CD8-positive, alpha-beta memory T cell (primary cell): ENCODE results near the gene KAT7. TPM values are rescaled to one million over a fixed set of nuclear protein-coding genes. Genes with fewer than 3 reads are reported as not detected.

Experiments
- CTCF ChIA-PET: fragments of 350-600 bp; sonication (Branson Sonifier 250); formaldehyde crosslinking; loops from one replicate; lab custom pipeline; 2021; ENCODE audit warnings: antibody characterized with exemption; lab: Charles Lee
- POLR2A ChIA-PET: fragments of 350-600 bp; sonication (Branson Sonifier 250); formaldehyde crosslinking; loops from one replicate; lab custom pipeline; 2021; ENCODE audit warnings: antibody characterized with exemption; lab: Charles Lee
- DNase-seq, 5 donors: peaks; one replicate each; pipeline versions ENCODE4 v3.0.0 to v3.0.0-alpha.2; 2020 to 2022; ENCODE audit warnings: mixed read lengths in 1 of 5
- H3K27ac ChIP-seq: one replicate; pipeline ENCODE4 v1.7.0; 2013; ENCODE audit warnings: low read depth, mild to moderate bottlenecking, low read length, moderate library complexity
- H3K27me3 ChIP-seq: 2 replicates; pipeline ENCODE4 v1.7.0; 2013; ENCODE audit warnings: low read length, mild to moderate bottlenecking; ENCODE audit not compliant: insufficient read depth, poor library complexity, severe bottlenecking
- H3K36me3 ChIP-seq: 2 replicates; pipeline ENCODE4 v1.7.0; 2013; ENCODE audit warnings: mild to moderate bottlenecking, low read length, moderate library complexity; ENCODE audit not compliant: insufficient read depth
- H3K4me1 ChIP-seq: 2 replicates; pipeline ENCODE4 v1.7.0; 2013; ENCODE audit warnings: mild to moderate bottlenecking, low read length, moderate library complexity; ENCODE audit not compliant: insufficient read depth
- H3K4me3 ChIP-seq: 2 replicates; pipeline ENCODE4 v1.7.0; 2013; ENCODE audit warnings: mild to moderate bottlenecking, low read length
- H3K9me3 ChIP-seq: 2 replicates; pipeline ENCODE4 v1.7.0; 2013; ENCODE audit warnings: mild to moderate bottlenecking, low read length
- H3K27ac Mint-ChIP-seq, 8 donors: one replicate each; pipeline ENCODE4 v1.8.0; 2020 to 2021; ENCODE audit warnings: mixed read lengths in 8 of 8, mild to moderate bottlenecking in 6 of 8, inconsistent platforms in 3 of 8, moderate library complexity in 3 of 8
- H3K27me3 Mint-ChIP-seq, 2 donors: one replicate each; pipeline ENCODE4 v1.8.0; 2020 to 2021; ENCODE audit warnings: mixed read lengths in 2 of 2, mild to moderate bottlenecking in 1 of 2, moderate library complexity in 1 of 2
- H3K36me3 Mint-ChIP-seq, 3 donors: one replicate each; pipeline ENCODE4 v1.8.0; 2020 to 2021; ENCODE audit warnings: mixed read lengths in 3 of 3, inconsistent platforms in 1 of 3, mild to moderate bottlenecking in 1 of 3
- H3K4me1 Mint-ChIP-seq, 3 donors: one replicate each; pipeline ENCODE4 v1.8.0; 2020 to 2021; ENCODE audit warnings: mixed read lengths in 3 of 3, inconsistent platforms in 1 of 3, mild to moderate bottlenecking in 1 of 3
- H3K4me3 Mint-ChIP-seq, 7 donors: one replicate each; pipeline ENCODE4 v1.8.0; 2020 to 2021; ENCODE audit warnings: mixed read lengths in 7 of 7, mild to moderate bottlenecking in 6 of 7, moderate library complexity in 4 of 7, inconsistent platforms in 2 of 7
- H3K9me3 Mint-ChIP-seq, 5 donors: one replicate each; pipeline ENCODE4 v1.8.0; 2020 to 2022; ENCODE audit warnings: mixed read lengths in 5 of 5, mild to moderate bottlenecking in 3 of 5, moderate library complexity in 2 of 5, inconsistent platforms in 1 of 5
- polyA plus RNA-seq: library from polyadenylated mRNA; unstranded; fragments of 300-500 nt; fragmentation: Illumina TruSeq; gene quantifications from one replicate; pipeline ENCODE4 v1.2.3, GENCODE V29; 2021
- total RNA-seq, 2 experiments: library from RNA; stranded (reverse); gene quantifications; one replicate each; pipeline ENCODE4 v1.2.3, GENCODE V29; 2021

The KAT7 gene
- total and polyA plus RNA-seq, 3 experiments from 2014 or later, result 58.1 to 75.8 (median 66.1) TPM

GRCh38 chr17:49834118-49834743 lies 45.8 kb downstream of the KAT7 start:
- H3K27me3 ChIP-seq, result no peaks in the 10 kb centered on the region
- Mint-ChIP-seq H3K4me3 (no peak overlapping the region), H3K27me3 (no peaks in the 10 kb centered on the region), H3K36me3 (peaks cover 0 to 72% (median 9%) of the 10 kb centered on the region in 3 donors), H3K9me3 (no peaks in the 10 kb centered on the region), H3K4me1 (peaks cover 0 to 6% (median 2%) of the 10 kb centered on the region in 3 donors), H3K27ac (peak overlapping the region in 1 of 8 donors; percentile 27)
- H3K36me3 ChIP-seq, result peaks cover 27% of the 10 kb centered on the region
- no peaks in the 10 kb centered on the region for H3K4me1 ChIP-seq
- no peak overlapping the region for H3K27ac ChIP-seq
- H3K9me3 ChIP-seq, result no peaks in the 10 kb centered on the region
- POLR2A ChIA-PET, result no interaction called here
- CTCF ChIA-PET, result no interaction called here
- H3K4me3 ChIP-seq, result no peak overlapping the region
- no peak for DNase-seq

GRCh38 chr17:49835472-49835871 lies 47.0 kb downstream of the KAT7 start:
- Mint-ChIP-seq H3K4me3 (no peak overlapping the region), H3K36me3 (peaks cover 0 to 67% (median 7%) of the 10 kb centered on the region in 3 donors), H3K4me1 (peaks cover 0 to 6% (median 2%) of the 10 kb centered on the region in 3 donors), H3K9me3 (no peaks in the 10 kb centered on the region), H3K27ac (peak overlapping the region in 4 of 8 donors; percentile 3 to 47 (median 40)), H3K27me3 (no peaks in the 10 kb centered on the region)
- no peak for DNase-seq
- no peaks in the 10 kb centered on the region for H3K4me1 ChIP-seq
- H3K27me3 ChIP-seq, result no peaks in the 10 kb centered on the region
- CTCF ChIA-PET, result no interaction called here
- no peak overlapping the region for H3K4me3 ChIP-seq
- H3K27ac ChIP-seq, result no peak overlapping the region
- no peaks in the 10 kb centered on the region for H3K9me3 ChIP-seq
- H3K36me3 ChIP-seq, result peaks cover 19% of the 10 kb centered on the region
- POLR2A ChIA-PET, result no interaction called here

DNA sequence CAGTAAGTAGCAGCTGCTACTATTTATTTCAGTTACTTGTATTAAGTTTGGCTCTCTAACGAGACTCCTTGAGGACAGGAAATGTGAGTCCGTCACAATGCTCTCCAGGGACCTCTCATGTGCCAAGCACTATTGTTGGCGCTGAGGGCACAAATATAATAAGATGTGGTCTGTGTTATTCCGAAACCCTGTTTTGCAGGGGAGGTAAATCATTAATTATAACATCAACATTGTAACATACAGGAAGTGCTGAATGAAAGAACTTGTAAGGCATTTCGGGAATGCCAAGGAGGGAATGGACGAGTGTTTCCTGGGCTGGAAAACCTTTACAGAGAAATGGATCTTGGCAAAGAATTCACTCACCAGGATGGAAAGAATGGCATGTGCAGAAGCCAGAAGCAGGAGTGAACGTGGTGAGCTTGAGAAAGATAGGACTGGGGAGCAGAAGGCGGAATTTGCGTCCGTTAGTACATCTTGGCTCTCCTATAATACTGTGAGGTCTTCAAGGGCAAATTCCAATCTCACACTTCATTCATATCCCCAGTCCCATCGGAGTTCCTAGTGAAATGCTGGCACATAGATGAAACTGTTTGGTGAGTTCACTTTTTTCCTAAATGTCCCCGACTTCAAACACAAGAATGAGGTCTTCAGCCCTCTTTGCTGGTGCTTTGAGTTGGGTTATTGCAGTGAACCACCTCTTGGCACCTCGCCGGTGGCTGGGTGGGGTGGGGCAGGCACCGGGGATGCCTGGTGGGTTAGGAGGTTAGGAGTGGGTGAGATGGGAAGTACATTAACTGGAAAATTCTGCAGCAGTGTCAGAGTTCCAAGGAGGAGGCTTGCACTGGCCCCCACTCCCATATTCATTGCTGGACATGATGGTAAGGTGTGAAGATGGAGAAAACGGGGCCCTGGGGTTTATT lies 47.9 kb downstream of the KAT7 start:
- Mint-ChIP-seq H3K9me3 (no peaks in the 10 kb centered on the region), H3K27ac (peak overlapping the region in 4 of 8 donors; percentile 3 to 63 (median 24)), H3K4me3 (no peak overlapping the region), H3K36me3 (peaks cover 0 to 62% (median 7%) of the 10 kb centered on the region in 3 donors), H3K27me3 (no peaks in the 10 kb centered on the region), H3K4me1 (peaks cover 0 to 6% (median 2%) of the 10 kb centered on the region in 3 donors)
- peaks cover 18% of the 10 kb centered on the region for H3K36me3 ChIP-seq
- no peak overlapping the region for H3K4me3 ChIP-seq
- DNase-seq, result no peak
- H3K4me1 ChIP-seq, result no peaks in the 10 kb centered on the region
- H3K27me3 ChIP-seq, result no peaks in the 10 kb centered on the region
- ChIA-PET POLR2A (no interaction called here), CTCF (interaction anchor here (1.2 kb wide), 1 partner anchor 9 kb away, joined by 3 read pairs; no protein-coding TSS in a partner anchor)
- H3K27ac ChIP-seq, result no peak overlapping the region
- no peaks in the 10 kb centered on the region for H3K9me3 ChIP-seq

- Mint-ChIP-seq H3K36me3 (peaks cover 0 to 47% (median 5%) of the 10 kb centered on the region in 3 donors), H3K4me1 (peaks cover 5 to 10% (median 6%) of the 10 kb centered on the region in 3 donors), H3K27me3 (no peaks in the 10 kb centered on the region), H3K9me3 (no peaks in the 10 kb centered on the region), H3K4me3 (no peak overlapping the region), H3K27ac (no peak overlapping the region)
- H3K27me3 ChIP-seq, result no peaks in the 10 kb centered on the region
- no peaks in the 10 kb centered on the region for H3K4me1 ChIP-seq
- no peak overlapping the region for H3K4me3 ChIP-seq
- H3K27ac ChIP-seq, result no peak overlapping the region
- no peaks in the 10 kb centered on the region for H3K9me3 ChIP-seq
- ChIA-PET POLR2A (no interaction called here), CTCF (no interaction called here)
- H3K36me3 ChIP-seq, result no peaks in the 10 kb centered on the region
- peak in 1 of 5 donors; percentile 39 for DNase-seq
These were observed 51.0 kb downstream of the KAT7 start for GRCh38 chr17:49839455-49839854.

GRCh38 chr17:49841548-49841947 lies 53.1 kb downstream of the KAT7 start:
- Mint-ChIP-seq H3K27ac (no peak overlapping the region), H3K36me3 (peaks cover 0 to 44% (median 3%) of the 10 kb centered on the region in 3 donors), H3K4me1 (peaks cover 4 to 17% (median 13%) of the 10 kb centered on the region in 3 donors), H3K9me3 (no peaks in the 10 kb centered on the region), H3K27me3 (no peaks in the 10 kb centered on the region), H3K4me3 (no peak overlapping the region)
- no peak overlapping the region for H3K4me3 ChIP-seq
- peaks cover 8% of the 10 kb centered on the region for H3K4me1 ChIP-seq
- DNase-seq, result peak in 1 of 5 donors; percentile 39
- H3K36me3 ChIP-seq, result no peaks in the 10 kb centered on the region
- ChIA-PET CTCF (no interaction called here), POLR2A (interaction anchor here (0.6 kb wide), 1 partner anchor 9 kb away, joined by 4 read pairs; no protein-coding TSS in a partner anchor)
- H3K27me3 ChIP-seq, result no peaks in the 10 kb centered on the region
- no peaks in the 10 kb centered on the region for H3K9me3 ChIP-seq
- H3K27ac ChIP-seq, result no peak overlapping the region

DNA sequence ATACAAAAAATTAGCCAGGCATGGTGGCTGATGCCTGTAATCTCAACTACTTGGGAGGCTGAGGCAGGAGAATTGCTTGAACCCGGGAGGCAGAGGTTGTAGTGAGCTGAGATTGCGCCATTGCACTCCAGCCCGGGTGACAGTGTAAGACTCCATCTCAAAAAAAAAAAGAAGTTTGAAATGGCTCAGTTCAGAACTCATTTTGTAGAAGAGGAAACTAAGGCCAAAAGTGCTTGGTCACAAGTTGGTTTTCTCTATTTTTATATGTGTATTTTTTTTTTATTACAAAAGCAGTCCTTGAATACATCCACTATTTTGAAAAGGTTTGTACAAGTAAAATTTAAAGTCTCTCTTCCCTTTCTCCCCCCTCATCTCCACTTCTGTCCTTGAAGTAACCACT lies 53.9 kb downstream of the KAT7 start:
- ChIA-PET CTCF (no interaction called here), POLR2A (interaction anchor here (0.6 kb wide), 1 partner anchor 8 kb away, joined by 4 read pairs; no protein-coding TSS in a partner anchor)
- peaks cover 4 to 17% (median 13%) of the 10 kb centered on the region in 3 donors for H3K4me1 Mint-ChIP-seq
- no peaks in the 10 kb centered on the region for H3K27me3 ChIP-seq
- no peak overlapping the region for H3K4me3 Mint-ChIP-seq
- no peaks in the 10 kb centered on the region for H3K27me3 Mint-ChIP-seq
- no peaks in the 10 kb centered on the region for H3K36me3 ChIP-seq
- H3K4me1 ChIP-seq, result peaks cover 8% of the 10 kb centered on the region
- H3K27ac ChIP-seq, result no peak overlapping the region
- H3K9me3 Mint-ChIP-seq, result no peaks in the 10 kb centered on the region
- H3K27ac Mint-ChIP-seq, result peak overlapping the region in 3 of 8 donors; percentile 7 to 61 (median 43)
- peaks cover 0 to 42% (median 3%) of the 10 kb centered on the region in 3 donors for H3K36me3 Mint-ChIP-seq
- no peaks in the 10 kb centered on the region for H3K9me3 ChIP-seq
- H3K4me3 ChIP-seq, result no peak overlapping the region
- DNase-seq, result no peak

DNA sequence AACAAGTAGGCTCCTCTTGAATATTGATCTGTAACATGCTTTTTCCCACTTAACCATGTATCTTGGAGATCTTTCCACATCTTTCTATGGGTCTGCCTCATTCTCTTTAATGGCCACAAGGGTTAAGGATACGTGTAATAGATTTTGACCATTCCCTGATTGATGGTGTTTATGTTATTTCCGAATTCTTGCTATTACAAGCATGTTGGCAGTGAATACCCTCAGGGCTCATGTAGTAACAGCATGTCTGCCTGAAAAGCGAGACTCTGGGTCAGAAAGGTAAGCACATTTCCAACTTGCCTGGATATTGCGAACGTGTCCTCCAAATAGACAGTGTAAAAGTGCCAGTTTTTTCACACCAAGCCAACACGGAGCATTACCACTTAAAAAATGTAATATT lies 54.4 kb downstream of the KAT7 start:
- H3K27me3 Mint-ChIP-seq, result no peaks in the 10 kb centered on the region
- H3K36me3 Mint-ChIP-seq, result peaks cover 0 to 43% (median 3%) of the 10 kb centered on the region in 3 donors
- no peaks in the 10 kb centered on the region for H3K9me3 Mint-ChIP-seq
- DNase-seq, result no peak
- no peaks in the 10 kb centered on the region for H3K27me3 ChIP-seq
- H3K27ac Mint-ChIP-seq, result peak overlapping the region in 3 of 8 donors; percentile 7 to 61 (median 43)
- H3K4me1 ChIP-seq, result peaks cover 8% of the 10 kb centered on the region
- H3K4me3 ChIP-seq, result no peak overlapping the region
- no peaks in the 10 kb centered on the region for H3K9me3 ChIP-seq
- H3K4me3 Mint-ChIP-seq, result no peak overlapping the region
- CTCF ChIA-PET, result interaction anchor here (1.1 kb wide), 1 partner anchor 10 kb away, joined by 3 read pairs; no protein-coding TSS in a partner anchor
- H3K4me1 Mint-ChIP-seq, result peaks cover 4 to 17% (median 13%) of the 10 kb centered on the region in 3 donors
- no peaks in the 10 kb centered on the region for H3K36me3 ChIP-seq
- H3K27ac ChIP-seq, result no peak overlapping the region
- POLR2A ChIA-PET, result no interaction called here
